ENCODE data around the gene TBC1D22A. TPM values are rescaled to one million over a fixed set of nuclear protein-coding genes. Genes with fewer than 3 reads are reported as not detected.

TBC1D22A gene
- total and polyA plus RNA-seq, 4 donors: 4.1 to 12.4 (median 8.4) TPM

GRCh38 chr22:47086596-47087248 is 324.3 kb downstream of the TBC1D22A start:
- 89% methylated on average over 17 of the region's 17 CpGs for WGBS

GRCh38 chr22:47088480-47089158 is 326.2 kb downstream of the TBC1D22A start:
- H3K4me3 ChIP-seq (ENCODE audit: low read depth in 1 of 3, low read length in 3 of 3): no peak overlapping the region
- DNase-seq (ENCODE audit: low spot score): no peak
- peaks cover 0 to 11% (median 6%) of the 10 kb centered on the region in 4 donors for H3K4me1 ChIP-seq (ENCODE audit: control insufficient read depth in 4 of 4, insufficient read depth in 4 of 4, low read length in 3 of 4)
- H3K9ac ChIP-seq (ENCODE audit: low read depth in 1 of 2, low read length in 2 of 2): no peak overlapping the region
- H3K27me3 ChIP-seq (ENCODE audit: control insufficient read depth in 4 of 4, insufficient read depth in 4 of 4, low read length in 3 of 4): no peaks in the 10 kb centered on the region
- no peaks in the 10 kb centered on the region for H3K36me3 ChIP-seq (ENCODE audit: control insufficient read depth in 4 of 4, insufficient read depth in 3 of 4, low read depth in 1 of 4, low read length in 3 of 4)
- peaks cover 0 to 4% (median 0%) of the 10 kb centered on the region in 4 donors for H3K9me3 ChIP-seq (ENCODE audit: control insufficient read depth in 4 of 4, low read length in 3 of 4)
- no peak overlapping the region for H3K27ac ChIP-seq (ENCODE audit: low read depth in 1 of 2, low read length in 2 of 2)
- 90% methylated on average over 11 of the region's 11 CpGs for WGBS
- TF ChIP-seq ATF3 (IDR thresholded peaks at IDR 0.05): no peak
- no peak for TF ChIP-seq RAD21 (IDR thresholded peaks at IDR 0.05)
- no peak for TF ChIP-seq YY1 (IDR thresholded peaks at IDR 0.05)
- no peak for TF ChIP-seq TAF1 (conservative IDR thresholded peaks at IDR 0.05)
- TF ChIP-seq CTCF (IDR thresholded peaks at IDR 0.05; ENCODE audit: low read depth, low read length, missing input control): no peak
- no peak for TF ChIP-seq HNF4A (conservative IDR thresholded peaks at IDR 0.05)
- TF ChIP-seq ZBTB33 (IDR thresholded peaks at IDR 0.05): no peak
- no peak for TF ChIP-seq GABPA (IDR thresholded peaks at IDR 0.05 in 1 of 2, conservative IDR thresholded peaks at IDR 0.05 in 1 of 2)
- no peak for TF ChIP-seq RXRA (IDR thresholded peaks at IDR 0.05)
- no peak for TF ChIP-seq EGR1 (IDR thresholded peaks at IDR 0.05; ENCODE audit: low read depth in 2 of 2)
- TF ChIP-seq SP1 (IDR thresholded peaks at IDR 0.05): no peak
- no peak for TF ChIP-seq REST (IDR thresholded peaks at IDR 0.05)
- TF ChIP-seq HNF4G (IDR thresholded peaks at IDR 0.05): no peak
- TF ChIP-seq NR2F2 (IDR thresholded peaks at IDR 0.05): no peak
- TF ChIP-seq MAX (IDR thresholded peaks at IDR 0.05): no peak
- no peak for TF ChIP-seq FOXA1 (IDR thresholded peaks at IDR 0.05)
- no peak for TF ChIP-seq FOXA2 (IDR thresholded peaks at IDR 0.05)

More at GRCh38 chr22:47086596-47087248, 324.3 kb downstream of the TBC1D22A start:
- no peak overlapping the region for H3K9ac ChIP-seq (ENCODE audit: low read depth in 1 of 2, low read length in 2 of 2)
- no peak overlapping the region for H3K27ac ChIP-seq (ENCODE audit: low read depth in 1 of 2, low read length in 2 of 2)
- no peaks in the 10 kb centered on the region for H3K9me3 ChIP-seq (ENCODE audit: control insufficient read depth in 4 of 4, low read length in 3 of 4)
- TF ChIP-seq SP1 (IDR thresholded peaks at IDR 0.05): peak; percentile 22
- TF ChIP-seq HNF4A (conservative IDR thresholded peaks at IDR 0.05): peak; percentile 4 to 46
- peak; percentile 40 for TF ChIP-seq ATF3 (IDR thresholded peaks at IDR 0.05)
- TF ChIP-seq ZBTB33 (IDR thresholded peaks at IDR 0.05): no peak
- no peaks in the 10 kb centered on the region for H3K27me3 ChIP-seq (ENCODE audit: control insufficient read depth in 4 of 4, insufficient read depth in 4 of 4, low read length in 3 of 4)
- peaks cover 0 to 11% (median 6%) of the 10 kb centered on the region in 4 donors for H3K4me1 ChIP-seq (ENCODE audit: control insufficient read depth in 4 of 4, insufficient read depth in 4 of 4, low read length in 3 of 4)
- no peak for DNase-seq (ENCODE audit: low spot score)
- no peaks in the 10 kb centered on the region for H3K36me3 ChIP-seq (ENCODE audit: control insufficient read depth in 4 of 4, insufficient read depth in 3 of 4, low read depth in 1 of 4, low read length in 3 of 4)
- no peak overlapping the region for H3K4me3 ChIP-seq (ENCODE audit: low read depth in 1 of 3, low read length in 3 of 3)
